Measurements from ENCODE around the gene AHNAK. TPM values are rescaled to one million over a fixed set of nuclear protein-coding genes. Genes with fewer than 3 reads are reported as not detected.

AHNAK gene
- total RNA-seq, 1 donor from 2014 or later: 432 TPM

DNA sequence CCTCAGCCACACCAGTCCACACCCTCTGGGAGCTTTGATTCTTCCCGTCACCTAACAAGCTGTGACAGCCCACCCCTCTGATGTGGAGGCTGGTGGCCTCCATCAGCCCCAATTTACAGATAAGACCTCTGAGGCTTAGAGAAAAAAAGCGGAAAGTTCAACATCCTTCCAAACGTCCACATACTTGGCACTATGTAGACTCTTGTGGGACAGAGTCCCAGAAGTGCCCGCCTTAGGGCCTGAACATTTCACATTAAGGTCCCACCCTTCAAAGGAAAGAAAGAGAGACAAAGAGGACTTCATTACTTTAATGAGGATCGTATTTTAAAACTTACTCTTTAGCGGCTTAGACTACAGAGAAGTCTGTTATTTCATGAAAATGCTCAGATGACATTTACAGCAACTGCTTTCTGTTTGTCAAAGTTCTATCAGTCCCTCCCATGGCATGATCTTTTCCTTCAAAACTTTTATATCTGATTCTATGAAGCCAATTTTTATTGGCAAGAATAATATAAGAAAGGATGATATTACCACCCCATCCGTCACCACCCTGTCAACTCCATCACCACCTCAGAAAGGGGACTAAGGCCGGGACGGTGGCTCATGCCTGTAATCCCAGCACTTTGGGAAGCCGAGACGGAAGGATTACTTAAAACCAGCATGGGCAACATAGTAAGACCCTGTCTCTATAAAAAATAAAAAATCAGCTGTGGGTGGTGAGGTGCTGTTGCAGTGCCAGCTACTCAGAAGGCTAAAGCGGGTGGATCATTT is 143.5 kb downstream of the AHNAK start:
- H3K36me3 ChIP-seq (ENCODE audit: control insufficient read depth in 3 of 3, insufficient read depth in 3 of 3, low read length in 3 of 3): no peaks in the 10 kb centered on the region
- H3K27me3 ChIP-seq (ENCODE audit: control insufficient read depth in 3 of 3, insufficient read depth in 3 of 3, low read length in 3 of 3): no peaks in the 10 kb centered on the region
- H3K9ac ChIP-seq (ENCODE audit: low read depth in 1 of 3, low read length in 3 of 3): no peak overlapping the region
- H3K27ac ChIP-seq (ENCODE audit: low read depth, low read length): peak overlapping the region; percentile 74
- H3K4me3 ChIP-seq (ENCODE audit: low read length in 3 of 3): no peak overlapping the region
- peaks cover 41 to 48% (median 43%) of the 10 kb centered on the region in 3 donors for H3K4me1 ChIP-seq (ENCODE audit: control insufficient read depth in 3 of 3, insufficient read depth in 3 of 3, low read length in 3 of 3)
- no peaks in the 10 kb centered on the region for H3K9me3 ChIP-seq (ENCODE audit: control insufficient read depth in 3 of 3, low read length in 3 of 3)

DNA sequence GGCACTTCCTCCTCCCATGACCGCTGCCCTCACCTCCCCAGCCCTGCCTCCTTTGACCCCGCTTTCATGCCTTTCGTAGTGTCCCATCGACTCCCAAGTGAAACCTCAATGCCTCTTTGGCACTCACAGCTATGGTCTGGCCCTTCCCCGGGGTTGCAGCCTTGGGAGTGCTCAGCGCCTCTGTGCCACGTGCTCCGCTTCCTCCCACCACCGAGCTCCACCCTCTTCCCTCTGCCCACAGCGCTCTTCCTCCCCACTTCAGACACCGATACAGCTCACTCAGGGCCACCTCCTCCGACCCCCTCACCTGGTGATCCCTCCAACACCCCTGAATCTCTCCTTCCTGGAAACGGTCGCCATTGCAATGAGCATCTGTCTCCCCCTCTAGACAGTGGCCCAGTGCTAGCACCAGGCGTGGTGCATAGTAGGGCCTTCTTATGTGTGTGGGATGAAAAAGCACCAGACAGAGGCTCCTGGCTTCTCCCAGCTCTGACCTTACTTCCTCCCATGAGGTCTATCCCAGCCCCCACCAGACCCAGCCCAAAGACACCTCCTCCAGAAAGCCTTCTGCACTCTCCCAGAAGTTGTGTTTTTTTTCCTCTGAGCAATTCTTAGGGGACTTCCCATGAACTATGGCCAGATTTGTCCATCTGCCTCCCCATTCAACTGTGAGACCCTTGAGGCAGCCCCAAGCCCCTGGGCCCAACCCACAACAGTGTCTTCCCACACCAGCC is 144.2 kb downstream of the AHNAK start:
- no peaks in the 10 kb centered on the region for H3K27me3 ChIP-seq (ENCODE audit: control insufficient read depth in 3 of 3, insufficient read depth in 3 of 3, low read length in 3 of 3)
- peak overlapping the region in 2 of 3 donors; percentile 15 to 36 for H3K4me3 ChIP-seq (ENCODE audit: low read length in 3 of 3)
- peaks cover 45 to 53% (median 48%) of the 10 kb centered on the region in 3 donors for H3K4me1 ChIP-seq (ENCODE audit: control insufficient read depth in 3 of 3, insufficient read depth in 3 of 3, low read length in 3 of 3)
- H3K9ac ChIP-seq (ENCODE audit: low read depth in 1 of 3, low read length in 3 of 3): peak overlapping the region; percentile 13 to 42 (median 23)
- no peaks in the 10 kb centered on the region for H3K36me3 ChIP-seq (ENCODE audit: control insufficient read depth in 3 of 3, insufficient read depth in 3 of 3, low read length in 3 of 3)
- peak overlapping the region; percentile 74 for H3K27ac ChIP-seq (ENCODE audit: low read depth, low read length)
- H3K9me3 ChIP-seq (ENCODE audit: control insufficient read depth in 3 of 3, low read length in 3 of 3): no peaks in the 10 kb centered on the region

DNA sequence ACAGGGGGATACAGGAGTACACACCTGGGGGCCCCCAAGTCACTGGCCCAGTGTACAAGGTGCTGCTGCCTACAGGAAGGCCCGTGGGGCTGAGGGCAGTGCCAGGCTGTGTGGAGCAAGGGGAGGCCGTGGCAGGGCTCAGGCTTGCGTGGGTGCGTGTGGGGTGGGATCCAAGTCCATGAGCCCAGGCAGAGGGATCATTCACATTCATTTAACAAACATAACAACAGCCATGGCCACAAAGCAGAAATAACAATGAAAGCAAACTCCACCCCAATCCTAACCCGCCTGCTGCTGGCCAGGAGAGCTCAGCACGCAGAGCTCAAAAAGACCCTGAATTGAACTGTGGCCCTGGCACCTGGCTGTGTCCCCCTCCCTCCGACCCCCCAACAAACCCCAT is 144.8 kb downstream of the AHNAK start:
- Histone ChIP-seq H3K4me1 (ENCODE audit: control insufficient read depth in 3 of 3, insufficient read depth in 3 of 3, low read length in 3 of 3) (peaks cover 45 to 53% (median 48%) of the 10 kb centered on the region in 3 donors), H3K27ac (ENCODE audit: low read depth, low read length) (peak overlapping the region; percentile 74), H3K9ac (ENCODE audit: low read depth in 1 of 3, low read length in 3 of 3) (peak overlapping the region; percentile 13 to 42 (median 23)), H3K36me3 (ENCODE audit: control insufficient read depth in 3 of 3, insufficient read depth in 3 of 3, low read length in 3 of 3) (no peaks in the 10 kb centered on the region), H3K27me3 (ENCODE audit: control insufficient read depth in 3 of 3, insufficient read depth in 3 of 3, low read length in 3 of 3) (no peaks in the 10 kb centered on the region), H3K9me3 (ENCODE audit: control insufficient read depth in 3 of 3, low read length in 3 of 3) (no peaks in the 10 kb centered on the region), H3K4me3 (ENCODE audit: low read length in 3 of 3) (peak overlapping the region in 1 of 3 donors; percentile 36)

DNA sequence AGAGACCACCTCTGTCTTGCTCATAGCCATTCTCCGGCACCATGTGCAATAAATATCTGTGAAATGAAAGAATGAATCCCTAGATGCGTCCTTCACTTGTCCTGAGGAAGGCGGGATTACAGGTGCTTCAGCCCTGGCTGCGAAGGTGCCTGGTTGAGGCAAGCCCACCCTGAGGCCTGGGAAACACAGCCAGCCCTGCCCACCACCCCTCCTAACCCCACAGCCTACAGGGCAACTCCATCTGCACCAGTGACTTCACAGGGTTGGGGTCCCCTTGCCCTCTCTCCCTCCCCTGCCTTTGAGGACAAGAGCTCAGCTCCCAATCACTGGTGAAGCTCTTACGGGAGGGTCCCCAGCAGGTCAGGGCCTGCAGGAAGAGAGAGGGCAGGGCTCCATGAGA is 145.2 kb downstream of the AHNAK start:
- H3K9me3 ChIP-seq (ENCODE audit: control insufficient read depth in 3 of 3, low read length in 3 of 3): no peaks in the 10 kb centered on the region
- H3K4me3 ChIP-seq (ENCODE audit: low read length in 3 of 3): peak overlapping the region in 2 of 3 donors; percentile 38 to 53
- H3K27me3 ChIP-seq (ENCODE audit: control insufficient read depth in 3 of 3, insufficient read depth in 3 of 3, low read length in 3 of 3): no peaks in the 10 kb centered on the region
- no peaks in the 10 kb centered on the region for H3K36me3 ChIP-seq (ENCODE audit: control insufficient read depth in 3 of 3, insufficient read depth in 3 of 3, low read length in 3 of 3)
- H3K4me1 ChIP-seq (ENCODE audit: control insufficient read depth in 3 of 3, insufficient read depth in 3 of 3, low read length in 3 of 3): peaks cover 45 to 53% (median 48%) of the 10 kb centered on the region in 3 donors
- H3K9ac ChIP-seq (ENCODE audit: low read depth in 1 of 3, low read length in 3 of 3): peak overlapping the region in 2 of 3 donors; percentile 42 to 54
- peak overlapping the region; percentile 74 for H3K27ac ChIP-seq (ENCODE audit: low read depth, low read length)

DNA sequence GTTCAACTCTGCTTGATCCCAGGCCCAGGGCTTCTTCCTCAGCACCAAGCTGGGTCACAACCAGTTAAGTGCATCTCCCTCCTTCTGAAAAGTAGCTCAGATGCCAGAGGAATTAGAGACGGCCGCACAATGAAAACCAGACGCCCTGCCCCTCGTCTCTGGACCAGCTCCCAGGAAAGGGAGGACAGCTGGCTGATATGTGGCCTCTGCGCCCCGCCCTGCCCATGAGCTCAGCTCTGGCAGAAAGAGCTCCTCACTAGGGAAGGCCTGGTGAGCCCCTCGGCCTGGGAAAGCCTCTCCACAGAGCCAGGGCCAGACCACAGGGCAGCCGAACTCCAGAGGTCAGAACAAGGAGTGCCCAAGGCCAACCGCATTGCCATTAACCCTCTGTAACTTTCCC is 145.8 kb downstream of the AHNAK start:
- no peaks in the 10 kb centered on the region for H3K36me3 ChIP-seq (ENCODE audit: control insufficient read depth in 3 of 3, insufficient read depth in 3 of 3, low read length in 3 of 3)
- H3K27ac ChIP-seq (ENCODE audit: low read depth, low read length): peak overlapping the region; percentile 74
- H3K9me3 ChIP-seq (ENCODE audit: control insufficient read depth in 3 of 3, low read length in 3 of 3): no peaks in the 10 kb centered on the region
- peaks cover 45 to 53% (median 48%) of the 10 kb centered on the region in 3 donors for H3K4me1 ChIP-seq (ENCODE audit: control insufficient read depth in 3 of 3, insufficient read depth in 3 of 3, low read length in 3 of 3)
- H3K9ac ChIP-seq (ENCODE audit: low read depth in 1 of 3, low read length in 3 of 3): peak overlapping the region; percentile 10 to 54 (median 42)
- no peaks in the 10 kb centered on the region for H3K27me3 ChIP-seq (ENCODE audit: control insufficient read depth in 3 of 3, insufficient read depth in 3 of 3, low read length in 3 of 3)
- H3K4me3 ChIP-seq (ENCODE audit: low read length in 3 of 3): peak overlapping the region; percentile 22 to 53 (median 38)

DNA sequence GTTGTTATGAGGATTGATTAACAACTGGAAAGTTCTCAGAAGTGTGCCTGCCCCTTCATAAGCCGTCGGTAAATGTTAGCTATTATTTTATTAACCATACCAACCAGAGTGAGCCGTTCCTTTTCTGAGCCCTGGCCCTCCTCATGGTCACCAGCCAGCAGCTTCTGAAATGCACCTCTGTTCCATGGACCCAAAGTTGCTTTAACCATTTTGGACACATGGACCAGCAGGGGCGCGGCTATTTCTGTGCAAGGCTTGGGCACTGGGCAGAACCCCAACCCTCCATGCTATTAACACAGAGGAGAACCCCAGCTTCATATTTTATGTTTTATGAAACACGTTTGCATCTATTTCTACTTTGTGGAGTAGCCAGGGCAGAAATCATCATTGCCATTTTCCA is 146.3 kb downstream of the AHNAK start:
- Histone ChIP-seq H3K4me1 (ENCODE audit: control insufficient read depth in 3 of 3, insufficient read depth in 3 of 3, low read length in 3 of 3) (peaks cover 47 to 55% (median 48%) of the 10 kb centered on the region in 3 donors), H3K9ac (ENCODE audit: low read depth in 1 of 3, low read length in 3 of 3) (peak overlapping the region; percentile 10 to 54 (median 42))

DNA sequence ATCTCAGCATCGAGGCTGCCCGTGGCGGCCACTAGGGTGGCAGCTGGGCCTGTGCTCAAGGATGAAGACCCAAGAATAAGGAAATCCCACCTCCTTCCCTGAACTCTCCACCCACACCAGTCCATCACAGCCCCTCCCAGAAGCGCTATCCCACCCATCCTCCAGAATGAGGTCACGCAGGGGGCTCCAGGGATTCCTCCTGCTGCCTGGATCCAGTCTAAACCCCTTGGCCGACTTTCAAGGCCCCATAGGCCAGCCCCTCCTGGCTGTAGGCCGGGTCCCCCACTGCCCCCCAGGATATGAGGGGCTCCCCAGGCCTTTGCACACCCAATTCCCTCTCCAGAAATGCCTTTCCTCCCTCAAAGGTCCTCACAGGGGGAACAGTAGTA is 146.7 kb downstream of the AHNAK start:
- Histone ChIP-seq H3K4me1 (ENCODE audit: control insufficient read depth in 3 of 3, insufficient read depth in 3 of 3, low read length in 3 of 3) (peaks cover 48 to 59% (median 50%) of the 10 kb centered on the region in 3 donors), H3K9ac (ENCODE audit: low read depth in 1 of 3, low read length in 3 of 3) (peak overlapping the region in 1 of 3 donors; percentile 33), H3K27ac (ENCODE audit: low read depth, low read length) (peak overlapping the region; percentile 74), H3K36me3 (ENCODE audit: control insufficient read depth in 3 of 3, insufficient read depth in 3 of 3, low read length in 3 of 3) (no peaks in the 10 kb centered on the region), H3K9me3 (ENCODE audit: control insufficient read depth in 3 of 3, low read length in 3 of 3) (no peaks in the 10 kb centered on the region), H3K4me3 (ENCODE audit: low read length in 3 of 3) (no peak overlapping the region), H3K27me3 (ENCODE audit: control insufficient read depth in 3 of 3, insufficient read depth in 3 of 3, low read length in 3 of 3) (no peaks in the 10 kb centered on the region)

More for the DNA sequence above, 146.3 kb downstream of the AHNAK start:
- no peaks in the 10 kb centered on the region for H3K9me3 ChIP-seq (ENCODE audit: control insufficient read depth in 3 of 3, low read length in 3 of 3)
- H3K4me3 ChIP-seq (ENCODE audit: low read length in 3 of 3): peak overlapping the region in 2 of 3 donors; percentile 22 to 30
- H3K36me3 ChIP-seq (ENCODE audit: control insufficient read depth in 3 of 3, insufficient read depth in 3 of 3, low read length in 3 of 3): no peaks in the 10 kb centered on the region
- H3K27me3 ChIP-seq (ENCODE audit: control insufficient read depth in 3 of 3, insufficient read depth in 3 of 3, low read length in 3 of 3): no peaks in the 10 kb centered on the region
- H3K27ac ChIP-seq (ENCODE audit: low read depth, low read length): peak overlapping the region; percentile 74

DNA sequence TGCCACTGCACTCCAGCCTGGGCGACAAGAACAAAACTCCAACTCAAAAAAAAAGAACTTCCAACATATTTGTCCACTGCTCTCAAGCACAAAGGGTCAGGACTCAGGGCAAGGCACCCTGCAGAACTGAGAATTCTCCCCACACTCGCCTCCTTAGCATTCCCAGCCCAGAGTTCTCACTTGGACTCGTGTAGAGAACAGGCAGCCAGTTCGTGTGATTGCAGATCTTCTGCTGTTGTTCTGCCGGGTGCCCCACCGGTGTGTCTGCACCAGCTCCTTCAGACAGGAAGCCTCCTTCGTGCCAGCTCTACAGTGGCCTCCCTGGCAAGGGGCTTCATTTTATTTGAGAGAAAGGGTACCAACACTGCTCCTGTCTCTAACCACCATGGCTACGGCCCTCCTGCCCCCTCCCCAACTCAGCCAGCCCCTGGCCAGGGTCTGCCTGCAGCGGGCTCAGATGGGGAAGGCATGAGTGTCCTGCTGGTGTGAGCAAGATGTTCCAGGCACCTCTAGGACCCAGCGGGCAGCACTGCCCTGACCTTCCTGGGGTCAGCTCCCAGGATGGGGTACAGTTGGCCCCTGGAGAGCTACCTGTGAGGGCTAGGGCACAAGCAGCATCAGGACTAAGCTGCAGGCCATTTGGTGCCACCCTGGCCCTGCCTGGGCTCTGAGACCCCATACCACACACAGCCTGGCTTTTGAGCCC is 147.3 kb downstream of the AHNAK start:
- H3K4me1 ChIP-seq (ENCODE audit: control insufficient read depth in 3 of 3, insufficient read depth in 3 of 3, low read length in 3 of 3): peaks cover 51 to 63% (median 53%) of the 10 kb centered on the region in 3 donors
- no peak overlapping the region for H3K4me3 ChIP-seq (ENCODE audit: low read length in 3 of 3)
- no peaks in the 10 kb centered on the region for H3K27me3 ChIP-seq (ENCODE audit: control insufficient read depth in 3 of 3, insufficient read depth in 3 of 3, low read length in 3 of 3)
- peak overlapping the region in 1 of 3 donors; percentile 51 for H3K9ac ChIP-seq (ENCODE audit: low read depth in 1 of 3, low read length in 3 of 3)
- H3K9me3 ChIP-seq (ENCODE audit: control insufficient read depth in 3 of 3, low read length in 3 of 3): no peaks in the 10 kb centered on the region
- peak overlapping the region; percentile 74 for H3K27ac ChIP-seq (ENCODE audit: low read depth, low read length)
- no peaks in the 10 kb centered on the region for H3K36me3 ChIP-seq (ENCODE audit: control insufficient read depth in 3 of 3, insufficient read depth in 3 of 3, low read length in 3 of 3)

DNA sequence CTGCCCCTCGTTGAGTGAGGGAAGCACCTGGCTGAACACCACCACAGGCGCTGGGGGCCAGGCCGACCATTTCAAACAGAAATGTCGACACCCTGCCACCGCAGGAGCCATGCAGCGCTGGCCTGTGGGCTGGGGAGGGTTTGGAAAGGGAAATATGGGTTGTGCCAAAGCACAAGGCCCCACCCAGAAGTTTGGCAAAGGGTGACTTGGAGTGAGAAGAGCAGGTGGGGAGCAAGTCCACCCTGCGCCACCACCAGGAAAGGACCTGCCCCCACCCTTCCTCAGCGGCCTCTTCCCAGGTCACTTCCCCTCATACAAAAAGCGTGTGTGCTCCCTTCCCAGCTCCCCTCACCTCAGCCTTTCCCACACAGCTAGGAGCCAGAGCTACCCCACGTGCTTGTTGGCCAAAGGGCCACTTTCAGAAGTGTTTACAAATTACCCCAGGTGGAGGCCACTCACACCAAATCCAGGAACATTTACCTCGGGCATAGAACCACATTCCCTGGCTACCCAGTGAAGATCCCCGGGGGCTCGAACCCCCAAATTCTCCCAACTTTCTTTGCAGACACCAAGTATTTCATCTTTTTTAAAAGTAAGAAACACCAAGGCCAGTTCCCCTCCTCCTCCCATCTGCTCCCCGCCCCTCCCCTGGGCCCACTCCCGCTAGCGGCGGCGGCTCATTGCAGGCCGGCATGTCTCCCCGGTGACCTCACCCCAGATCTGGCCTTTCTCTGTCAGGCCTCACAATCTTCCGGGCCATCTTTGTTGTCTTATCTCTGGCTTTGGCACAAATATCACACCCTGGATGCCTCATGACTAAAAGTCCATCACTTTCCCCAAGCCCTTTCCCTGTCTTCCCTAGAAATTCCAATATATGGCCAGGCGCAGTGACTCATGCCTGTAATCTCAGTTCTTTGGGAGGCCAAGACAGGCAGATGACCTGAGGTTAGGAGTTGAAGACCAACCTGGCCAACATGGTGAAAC is 148.3 kb downstream of the AHNAK start:
- Histone ChIP-seq H3K9ac (ENCODE audit: low read depth in 1 of 3, low read length in 3 of 3) (peak overlapping the region in 2 of 3 donors; percentile 20 to 50), H3K27ac (ENCODE audit: low read depth, low read length) (peak overlapping the region; percentile 74), H3K27me3 (ENCODE audit: control insufficient read depth in 3 of 3, insufficient read depth in 3 of 3, low read length in 3 of 3) (no peaks in the 10 kb centered on the region), H3K4me1 (ENCODE audit: control insufficient read depth in 3 of 3, insufficient read depth in 3 of 3, low read length in 3 of 3) (peaks cover 51 to 63% (median 53%) of the 10 kb centered on the region in 3 donors), H3K4me3 (ENCODE audit: low read length in 3 of 3) (peak overlapping the region in 1 of 3 donors; percentile 7), H3K36me3 (ENCODE audit: control insufficient read depth in 3 of 3, insufficient read depth in 3 of 3, low read length in 3 of 3) (no peaks in the 10 kb centered on the region), H3K9me3 (ENCODE audit: control insufficient read depth in 3 of 3, low read length in 3 of 3) (no peaks in the 10 kb centered on the region)
